GM21381 (cell line): ENCODE measurements around the gene CHML.
"Not testable (repeated sequence)": the region's sequence is repeated elsewhere in the genome, so short reads cannot be mapped to it uniquely, and the experiment has no call there.

Experiments used
- ATAC-seq: cut with Tn5 transposase; IDR thresholded peaks from one replicate; pipeline ENCODE4 v1.9.1; 2021; ENCODE audit warnings: mild to moderate bottlenecking, moderate library complexity; ENCODE audit not compliant: unreplicated experiment

CHML gene

DNA sequence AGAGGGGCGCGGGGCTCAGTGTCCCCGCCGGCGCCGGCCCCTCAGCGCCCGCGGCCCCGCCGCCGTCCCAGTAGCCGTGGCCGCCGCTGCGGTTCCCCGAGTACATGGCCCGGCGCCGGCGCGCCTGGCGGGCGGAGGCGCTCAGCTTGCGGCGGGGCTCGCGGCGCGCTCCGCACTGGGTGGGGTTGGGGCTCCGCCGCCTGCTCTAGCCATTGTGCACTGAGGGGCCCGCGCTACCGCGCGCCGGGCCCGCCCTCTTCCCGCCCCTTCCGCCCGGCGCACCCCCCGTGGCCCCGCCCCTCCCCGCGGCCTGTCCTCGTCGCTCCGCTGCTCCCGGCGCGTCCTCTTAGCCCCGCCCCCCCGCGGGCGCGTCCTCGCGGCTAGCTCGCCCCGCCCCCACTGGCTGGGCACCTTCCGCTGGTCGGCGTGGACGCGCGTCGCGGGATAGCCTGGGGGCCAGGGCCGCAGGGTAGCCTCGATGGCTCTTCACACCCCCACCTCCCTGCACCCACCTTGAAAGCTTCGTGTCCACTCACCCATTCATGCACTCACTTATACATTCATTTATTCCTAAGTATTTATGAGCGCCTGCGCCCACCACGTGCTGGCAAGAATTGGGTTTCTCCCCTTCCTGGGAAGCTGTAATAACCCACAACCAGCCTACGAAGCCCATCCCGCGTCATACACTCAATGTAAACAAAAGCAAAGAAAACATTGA lies at the start of gene CHML, which contains the start of gene OPN3:
CHML (minus strand) TSS at position 221 of the 718 bp plus-strand sequence. CDS start 4,603 bp downstream, outside the sequence.
OPN3 (minus strand) TSS at position 221 of the 718 bp plus-strand sequence; CDS start at position 106, 115 bp downstream.
- ATAC-seq: peak; percentile 90

- ATAC-seq: no peak
Measured at GRCh38 chr1:241688940-241689368, 48.8 kb upstream of the CHML start.

DNA sequence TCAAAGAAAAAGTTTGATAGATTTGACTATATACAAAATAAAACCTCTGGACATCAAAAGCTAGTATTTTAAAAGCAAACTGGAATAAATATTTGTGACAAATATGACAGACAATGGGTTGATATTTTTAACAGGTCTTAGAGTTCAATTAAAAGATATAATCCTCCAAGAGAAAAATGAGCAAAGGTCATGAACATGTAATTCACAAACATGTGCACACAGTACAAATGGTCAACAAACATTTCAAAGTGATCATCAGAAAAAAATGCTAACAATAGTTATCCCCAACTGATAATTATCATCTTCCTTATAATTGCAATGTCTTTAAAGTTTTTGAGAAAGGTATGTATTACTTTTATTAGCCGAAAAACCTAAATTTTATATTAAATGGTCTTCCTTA lies 43.9 kb upstream of the CHML start:
- ATAC-seq: no peak

- ATAC-seq: no peak
Measured at GRCh38 chr1:241682921-241683320, 42.8 kb upstream of the CHML start.

GRCh38 chr1:241681861-241682448 lies 41.8 kb upstream of the CHML start:
- ATAC-seq: not testable (repeated sequence)

DNA sequence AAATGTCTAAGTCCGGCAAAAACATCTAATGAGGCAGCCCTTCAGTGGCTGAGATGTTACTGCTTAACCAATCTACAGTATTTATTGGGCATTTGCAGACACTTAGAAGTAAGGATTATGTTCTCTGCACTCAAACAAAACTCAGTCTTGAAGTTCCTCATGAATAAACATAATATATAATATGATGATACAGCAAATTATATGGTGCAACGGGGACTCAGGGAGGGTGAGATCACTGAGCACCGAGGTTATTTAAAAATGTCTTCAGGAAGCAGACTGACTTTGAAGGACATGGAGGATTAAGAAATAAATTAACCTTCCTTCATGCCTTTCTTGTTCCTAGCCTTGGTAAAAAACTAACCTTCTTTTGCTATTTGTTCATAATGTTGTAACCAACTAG lies 39.8 kb upstream of the CHML start:
- no peak for ATAC-seq

DNA sequence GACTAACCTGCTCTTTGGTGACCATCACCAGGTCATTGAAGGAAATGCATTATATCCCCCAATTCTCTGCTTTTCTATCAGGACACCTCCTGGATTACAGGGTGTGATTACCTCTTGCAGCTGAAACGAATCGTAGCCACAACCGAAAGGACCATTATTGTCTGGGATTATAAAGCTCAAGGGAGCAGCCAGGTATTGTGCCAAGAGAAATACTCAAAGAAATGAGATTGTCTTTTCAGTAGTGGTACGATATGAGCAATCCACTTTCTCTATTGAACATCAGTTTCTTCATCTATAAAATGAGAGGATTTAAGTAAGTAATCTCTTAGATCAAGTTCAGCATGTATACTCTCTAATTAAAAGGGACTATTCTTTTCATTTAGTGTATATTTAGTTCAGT lies 39.2 kb upstream of the CHML start:
- ATAC-seq: no peak

GRCh38 chr1:241678536-241678935 lies 38.4 kb upstream of the CHML start:
- no peak for ATAC-seq

DNA sequence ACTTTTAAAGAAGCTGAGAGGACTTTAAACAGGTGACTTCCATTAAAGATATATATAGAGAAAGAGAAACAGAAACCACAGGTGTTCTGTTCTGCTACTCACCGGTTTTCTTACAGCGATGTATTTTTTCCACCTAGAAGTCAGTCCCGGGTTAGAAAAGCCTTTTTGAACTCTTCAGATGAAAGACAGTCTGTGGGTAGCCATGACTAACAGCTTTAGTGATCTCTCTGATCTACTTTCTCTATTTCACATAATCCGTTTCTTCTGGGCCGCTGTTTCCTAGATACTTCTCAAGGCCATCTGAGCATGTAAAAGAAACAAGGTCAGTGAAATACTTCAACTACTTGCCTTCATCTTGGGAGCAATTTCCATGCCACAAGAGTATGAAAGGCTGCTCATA lies 37.0 kb upstream of the CHML start:
- ATAC-seq: peak; percentile 76

- ATAC-seq: no peak
Measured at GRCh38 chr1:241675983-241676382, 35.8 kb upstream of the CHML start.

DNA sequence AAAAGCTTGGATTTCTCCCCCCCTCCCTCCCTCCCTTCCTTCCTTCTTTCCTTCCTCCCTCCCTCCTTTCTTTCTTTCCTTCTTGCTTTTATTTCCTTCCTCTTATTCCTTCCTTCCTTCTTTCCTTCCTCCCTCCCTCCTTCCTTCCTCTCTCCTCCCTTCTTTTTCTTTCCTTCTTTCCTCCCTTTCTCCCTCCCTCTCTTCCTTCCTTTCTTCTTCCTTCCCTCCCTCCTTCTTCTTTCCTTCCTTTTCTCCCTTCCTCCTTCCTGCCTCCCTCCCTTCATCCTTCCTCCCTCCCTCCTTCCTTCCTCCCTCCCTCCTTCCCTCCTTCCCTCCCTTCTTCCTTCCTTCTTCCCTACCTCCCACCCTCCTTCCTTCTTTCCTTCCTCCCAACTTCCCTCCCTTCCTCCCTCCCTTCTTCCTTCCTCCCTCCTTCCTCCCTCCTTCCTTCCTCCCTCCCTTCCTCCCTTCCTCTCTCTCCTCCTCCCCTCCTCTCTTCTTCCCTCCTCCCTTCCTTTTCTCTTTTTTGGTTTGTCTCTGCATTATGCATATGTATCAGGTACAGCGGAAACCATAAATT lies 34.7 kb upstream of the CHML start:
- ATAC-seq: no peak

GRCh38 chr1:241672301-241672700 lies 32.1 kb upstream of the CHML start:
- no peak for ATAC-seq

DNA sequence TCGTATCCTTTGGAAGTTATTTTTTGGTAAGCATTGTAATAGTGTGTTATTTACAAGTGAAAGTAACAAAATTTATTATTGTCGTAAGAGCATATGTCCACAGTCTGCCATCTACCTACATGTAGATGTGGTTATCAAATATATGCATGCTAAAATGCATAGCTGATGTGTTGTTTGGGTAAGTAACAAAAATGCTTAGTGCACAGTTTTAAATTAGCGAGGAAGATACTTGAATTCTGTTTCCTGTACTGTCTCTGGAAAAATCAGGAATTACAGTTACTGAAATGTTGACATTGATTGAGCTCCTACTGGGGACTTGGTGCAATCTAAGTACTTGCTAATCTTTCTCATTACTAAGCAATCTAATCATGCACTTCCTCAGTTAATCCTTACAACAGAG lies 26.2 kb upstream of the CHML start:
- ATAC-seq: no peak

- ATAC-seq: no peak
Measured at GRCh38 chr1:241660424-241660972, 20.3 kb upstream of the CHML start.

GRCh38 chr1:241659016-241659415 lies 18.8 kb upstream of the CHML start:
- ATAC-seq: not testable (repeated sequence)

DNA sequence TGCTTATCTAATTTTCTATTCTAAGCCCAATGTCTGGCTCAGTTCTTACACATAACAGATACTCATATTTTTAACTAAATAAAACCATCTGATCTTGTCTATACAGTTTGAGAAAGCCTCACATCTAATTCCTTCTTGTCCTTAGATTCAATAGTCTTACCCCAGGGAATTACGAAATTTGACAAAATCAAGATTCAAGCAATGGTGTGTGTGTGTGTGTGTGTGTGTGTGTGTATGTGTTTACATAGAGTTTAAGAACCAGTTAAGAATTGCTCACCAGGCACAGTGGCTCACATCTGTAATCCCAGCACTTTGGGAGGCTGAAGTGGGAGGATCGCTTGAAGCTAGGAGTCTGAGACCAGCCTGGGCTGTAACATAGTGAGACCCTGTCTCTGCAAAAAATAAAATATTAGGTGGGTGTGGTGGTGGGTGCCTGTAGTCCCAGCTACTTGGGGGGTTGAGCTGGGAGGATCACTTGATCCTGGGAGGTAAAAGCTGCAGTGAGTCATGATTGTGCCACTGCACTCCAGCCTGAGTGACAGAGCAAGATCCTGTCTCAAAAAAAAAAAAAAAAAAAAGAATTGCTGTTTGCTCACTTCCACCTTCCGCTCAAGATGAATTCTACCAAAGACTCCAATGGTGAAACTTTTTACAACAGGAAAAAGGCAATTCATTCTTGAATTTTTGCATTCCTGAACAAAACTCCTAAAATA lies 18.1 kb upstream of the CHML start:
- no peak for ATAC-seq

GRCh38 chr1:241654641-241655040 lies 14.5 kb upstream of the CHML start:
- no peak for ATAC-seq

DNA sequence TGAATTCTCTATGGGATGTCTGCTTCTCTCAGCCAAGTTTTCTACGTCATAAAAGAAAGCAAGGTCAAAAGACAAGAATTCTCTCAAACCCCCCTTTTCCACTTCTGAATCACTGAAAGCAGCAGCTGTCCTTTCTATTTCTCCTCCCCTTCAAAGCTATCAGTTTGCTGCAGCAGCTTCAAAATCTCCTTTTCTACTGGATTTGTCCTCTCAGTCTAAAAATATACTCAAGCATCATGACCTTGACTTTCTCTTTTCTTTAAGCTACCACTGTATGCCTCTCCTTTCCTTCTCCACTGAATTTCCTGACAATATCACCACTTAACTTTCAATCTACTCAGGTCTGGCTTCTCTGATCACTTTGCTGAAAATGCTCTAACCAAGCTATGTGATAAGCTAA lies 13.8 kb upstream of the CHML start:
- ATAC-seq: no peak

DNA sequence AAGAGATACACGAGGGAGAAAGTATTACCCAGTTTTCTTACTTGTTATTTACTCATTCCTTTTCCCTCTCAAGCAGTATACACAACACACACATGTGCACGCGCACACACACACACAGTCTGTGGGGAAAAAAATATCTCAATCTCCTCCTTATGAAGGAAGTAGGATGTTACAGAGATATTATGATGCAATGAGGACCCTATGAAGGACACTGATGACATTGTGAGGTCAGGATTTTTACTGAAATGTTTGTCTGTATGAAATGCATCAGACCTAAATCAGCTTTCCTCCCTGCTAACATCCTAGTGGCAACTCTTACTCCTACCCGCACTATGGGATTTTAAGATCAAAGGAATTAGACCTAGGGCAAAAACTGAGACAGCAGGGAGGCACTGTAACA lies 11.8 kb upstream of the CHML start, which contains the start of gene WDR64:
WDR64 (plus strand) TSS at position 270 of the 400 bp plus-strand sequence. CDS start 204 bp downstream, outside the sequence.
- ATAC-seq: no peak

DNA sequence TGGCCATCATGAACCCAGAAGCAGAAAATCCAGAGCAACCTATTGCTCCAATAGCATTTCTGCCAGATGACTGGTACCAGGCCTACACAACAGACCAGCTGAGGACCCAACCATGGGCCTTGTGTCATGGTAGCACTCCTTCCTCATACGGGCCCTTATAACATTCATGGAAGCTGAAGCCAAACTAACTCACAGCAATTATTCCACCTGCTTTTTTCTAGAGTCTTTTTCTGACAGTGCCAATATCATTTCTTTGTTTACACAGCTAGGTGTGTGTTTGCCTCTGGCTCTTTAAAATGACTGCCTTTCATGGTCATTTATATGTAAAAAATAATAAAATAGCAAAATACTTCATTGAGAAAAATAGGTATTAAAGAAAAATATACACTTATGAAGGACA lies 8.0 kb upstream of the CHML start:
- no peak for ATAC-seq

GRCh38 chr1:241647658-241648057 lies 7.5 kb upstream of the CHML start:
- ATAC-seq: no peak
